ENCODE results near the gene PRSS37. TPM values are rescaled to one million over a fixed set of nuclear protein-coding genes. Genes with fewer than 3 reads are reported as not detected.

PRSS37 gene, protein sequence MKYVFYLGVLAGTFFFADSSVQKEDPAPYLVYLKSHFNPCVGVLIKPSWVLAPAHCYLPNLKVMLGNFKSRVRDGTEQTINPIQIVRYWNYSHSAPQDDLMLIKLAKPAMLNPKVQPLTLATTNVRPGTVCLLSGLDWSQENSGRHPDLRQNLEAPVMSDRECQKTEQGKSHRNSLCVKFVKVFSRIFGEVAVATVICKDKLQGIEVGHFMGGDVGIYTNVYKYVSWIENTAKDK
- total RNA-seq (2021; ENCODE audit: unreplicated experiment) (not detected), Bru-seq, nascent RNA (not detected), BruChase-seq, experiment 1, labeled RNA remaining after a 2-hour chase (not detected), BruChase-seq, experiment 2, labeled RNA remaining after a 6-hour chase (not detected)
- not detected for polyA plus RNA-seq (2012; ENCODE audit: insufficient read length)
- long read RNA-seq, result 0 reads

DNA sequence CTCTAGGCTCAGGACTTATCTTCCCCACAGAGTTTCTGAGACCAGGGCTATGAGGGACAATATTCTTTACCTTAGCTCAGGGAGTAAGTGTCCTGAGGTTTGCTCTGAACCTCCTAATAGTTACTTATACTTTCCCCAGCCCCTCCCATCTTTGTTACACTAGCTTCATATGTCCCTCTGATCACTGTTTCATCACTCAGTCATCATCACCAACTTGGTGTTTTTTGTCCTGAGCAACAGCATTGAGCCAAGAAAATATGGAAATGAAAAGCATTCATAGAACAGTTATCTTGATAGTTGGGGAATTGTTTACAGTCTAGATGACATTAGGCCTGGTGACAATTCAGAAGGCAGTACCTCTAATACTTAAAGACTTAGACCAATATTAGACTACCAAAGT, at the start of gene PRSS37:
Gene PRSS37 (minus strand): TSS at position 101 of the 400 bp plus-strand sequence. CDS start 436 bp downstream, outside the sequence.
- POLR2A ChIA-PET, result no interaction called here
- H3K9me3 ChIP-seq (ENCODE audit: control insufficient read depth, insufficient read depth, low read depth, low read length), result no peaks in the 10 kb centered on the region
- no peak within 1 kb of the TSS for H3K27ac ChIP-seq (ENCODE audit: low read length)
- no peaks in the 10 kb centered on the region for H3K36me3 ChIP-seq (ENCODE audit: control insufficient read depth, insufficient read depth, low read length)
- ATAC-seq (no peak), DNase-seq (ENCODE audit: low read depth, low spot score) (no peak)
- no TSS peak for BruUV-seq (replicated peaks)
- H3K27me3 ChIP-seq (ENCODE audit: control insufficient read depth, insufficient read depth, low read length), result no peaks in the 10 kb centered on the region
- no peak within 1 kb of the TSS for H3K4me3 ChIP-seq (ENCODE audit: low read depth in 2 of 2, low read length in 2 of 2)
- in situ Hi-C loops (cut with HindIII; ENCODE audit: low pct_unique_long_range_greater_than_20kb, low sequenced_read_pairs) (no loop called here), intact Hi-C loops (cut with micrococcal nuclease; ENCODE audit: unreplicated experiment) (no loop called here)
- no peaks in the 10 kb centered on the region for H3K4me1 ChIP-seq (ENCODE audit: control insufficient read depth, insufficient read depth, low read length)
- TF ChIP-seq POLR2AphosphoS5 (IDR thresholded peaks at IDR 0.05; ENCODE audit: low read depth, low read length) (no peak), TCF7L2 (IDR thresholded peaks at IDR 0.05; ENCODE audit: low read depth, low read length) (no peak), SIN3A (IDR thresholded peaks at IDR 0.05; ENCODE audit: borderline replicate concordance, insufficient read depth, low read depth, low read length) (no peak)
- TF ChIP-seq, protein P1, sequence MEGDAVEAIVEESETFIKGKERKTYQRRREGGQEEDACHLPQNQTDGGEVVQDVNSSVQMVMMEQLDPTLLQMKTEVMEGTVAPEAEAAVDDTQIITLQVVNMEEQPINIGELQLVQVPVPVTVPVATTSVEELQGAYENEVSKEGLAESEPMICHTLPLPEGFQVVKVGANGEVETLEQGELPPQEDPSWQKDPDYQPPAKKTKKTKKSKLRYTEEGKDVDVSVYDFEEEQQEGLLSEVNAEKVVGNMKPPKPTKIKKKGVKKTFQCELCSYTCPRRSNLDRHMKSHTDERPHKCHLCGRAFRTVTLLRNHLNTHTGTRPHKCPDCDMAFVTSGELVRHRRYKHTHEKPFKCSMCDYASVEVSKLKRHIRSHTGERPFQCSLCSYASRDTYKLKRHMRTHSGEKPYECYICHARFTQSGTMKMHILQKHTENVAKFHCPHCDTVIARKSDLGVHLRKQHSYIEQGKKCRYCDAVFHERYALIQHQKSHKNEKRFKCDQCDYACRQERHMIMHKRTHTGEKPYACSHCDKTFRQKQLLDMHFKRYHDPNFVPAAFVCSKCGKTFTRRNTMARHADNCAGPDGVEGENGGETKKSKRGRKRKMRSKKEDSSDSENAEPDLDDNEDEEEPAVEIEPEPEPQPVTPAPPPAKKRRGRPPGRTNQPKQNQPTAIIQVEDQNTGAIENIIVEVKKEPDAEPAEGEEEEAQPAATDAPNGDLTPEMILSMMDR (IDR thresholded peaks at IDR 0.05), result no peak
- TF ChIP-seq, protein P2, sequence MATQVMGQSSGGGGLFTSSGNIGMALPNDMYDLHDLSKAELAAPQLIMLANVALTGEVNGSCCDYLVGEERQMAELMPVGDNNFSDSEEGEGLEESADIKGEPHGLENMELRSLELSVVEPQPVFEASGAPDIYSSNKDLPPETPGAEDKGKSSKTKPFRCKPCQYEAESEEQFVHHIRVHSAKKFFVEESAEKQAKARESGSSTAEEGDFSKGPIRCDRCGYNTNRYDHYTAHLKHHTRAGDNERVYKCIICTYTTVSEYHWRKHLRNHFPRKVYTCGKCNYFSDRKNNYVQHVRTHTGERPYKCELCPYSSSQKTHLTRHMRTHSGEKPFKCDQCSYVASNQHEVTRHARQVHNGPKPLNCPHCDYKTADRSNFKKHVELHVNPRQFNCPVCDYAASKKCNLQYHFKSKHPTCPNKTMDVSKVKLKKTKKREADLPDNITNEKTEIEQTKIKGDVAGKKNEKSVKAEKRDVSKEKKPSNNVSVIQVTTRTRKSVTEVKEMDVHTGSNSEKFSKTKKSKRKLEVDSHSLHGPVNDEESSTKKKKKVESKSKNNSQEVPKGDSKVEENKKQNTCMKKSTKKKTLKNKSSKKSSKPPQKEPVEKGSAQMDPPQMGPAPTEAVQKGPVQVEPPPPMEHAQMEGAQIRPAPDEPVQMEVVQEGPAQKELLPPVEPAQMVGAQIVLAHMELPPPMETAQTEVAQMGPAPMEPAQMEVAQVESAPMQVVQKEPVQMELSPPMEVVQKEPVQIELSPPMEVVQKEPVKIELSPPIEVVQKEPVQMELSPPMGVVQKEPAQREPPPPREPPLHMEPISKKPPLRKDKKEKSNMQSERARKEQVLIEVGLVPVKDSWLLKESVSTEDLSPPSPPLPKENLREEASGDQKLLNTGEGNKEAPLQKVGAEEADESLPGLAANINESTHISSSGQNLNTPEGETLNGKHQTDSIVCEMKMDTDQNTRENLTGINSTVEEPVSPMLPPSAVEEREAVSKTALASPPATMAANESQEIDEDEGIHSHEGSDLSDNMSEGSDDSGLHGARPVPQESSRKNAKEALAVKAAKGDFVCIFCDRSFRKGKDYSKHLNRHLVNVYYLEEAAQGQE (IDR thresholded peaks at IDR 0.05; ENCODE audit: insufficient read depth in 1 of 2, low read depth in 2 of 2, low read length in 1 of 2), result no peak
- CTCF ChIA-PET, result no interaction called here

DNA sequence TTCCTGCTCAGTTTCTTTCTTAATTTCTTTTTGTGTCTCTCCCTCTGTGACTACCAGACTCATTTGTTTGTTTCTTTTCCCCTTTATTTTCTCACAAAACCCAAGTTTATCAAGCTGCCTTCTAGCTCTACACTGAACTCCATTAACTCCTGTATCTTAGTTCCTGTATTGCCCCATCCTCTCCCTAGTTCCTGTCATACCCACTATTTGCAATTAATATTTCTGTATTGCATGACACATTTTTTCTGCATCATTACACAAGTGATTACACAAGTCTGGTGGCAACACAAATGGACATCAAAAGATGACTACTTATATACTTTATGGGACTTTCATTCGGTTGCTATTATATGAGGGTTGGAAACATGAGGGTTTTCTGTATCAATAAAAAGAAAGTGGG, 48.0 kb upstream of the PRSS37 start:
- no peak for DNase-seq (ENCODE audit: low read depth, low spot score)
- CTCF ChIA-PET, result no interaction called here
- in situ Hi-C loops (cut with HindIII; ENCODE audit: low pct_unique_long_range_greater_than_20kb, low sequenced_read_pairs), result no loop called here

More for the DNA sequence above, 48.0 kb upstream of the PRSS37 start:
- no peak for ATAC-seq
- Histone ChIP-seq H3K27ac (ENCODE audit: low read length) (no peak overlapping the region), H3K4me1 (ENCODE audit: control insufficient read depth, insufficient read depth, low read length) (no peaks in the 10 kb centered on the region), H3K9me3 (ENCODE audit: control insufficient read depth, insufficient read depth, low read depth, low read length) (no peaks in the 10 kb centered on the region), H3K36me3 (ENCODE audit: control insufficient read depth, insufficient read depth, low read length) (no peaks in the 10 kb centered on the region), H3K4me3 (ENCODE audit: low read depth in 2 of 2, low read length in 2 of 2) (no peak overlapping the region), H3K27me3 (ENCODE audit: control insufficient read depth, insufficient read depth, low read length) (no peaks in the 10 kb centered on the region)
- TF ChIP-seq, protein P1 (IDR thresholded peaks at IDR 0.05), result no peak
- TF ChIP-seq POLR2AphosphoS5 (IDR thresholded peaks at IDR 0.05; ENCODE audit: low read depth, low read length) (no peak), SIN3A (IDR thresholded peaks at IDR 0.05; ENCODE audit: borderline replicate concordance, insufficient read depth, low read depth, low read length) (no peak), TCF7L2 (IDR thresholded peaks at IDR 0.05; ENCODE audit: low read depth, low read length) (no peak)
- TF ChIP-seq, protein P2 (IDR thresholded peaks at IDR 0.05; ENCODE audit: insufficient read depth in 1 of 2, low read depth in 2 of 2, low read length in 1 of 2), result no peak
- BruUV-seq (replicated peaks), result no TSS peak
- POLR2A ChIA-PET, result no interaction called here
- intact Hi-C loops (cut with micrococcal nuclease; ENCODE audit: unreplicated experiment), result no loop called here

All from Panc1 (cell line).